22Rv1 (cell line): ENCODE data around the gene RAB31.
"Not testable (repeated sequence)": the region's sequence is repeated elsewhere in the genome, so short reads cannot be mapped to it uniquely, and the experiment has no call there.

Experiments used
- H3K27ac ChIP-seq: fragments of 450-650 bp; 2 replicates; pipeline ENCODE4 v1.5.1; 2017
- ZFX ChIP-seq: fragments of 450-650 bp; IDR thresholded peaks from 2 replicates; pipeline ENCODE4 v1.6.1; 2017; ENCODE audit warnings: antibody characterized with exemption, borderline replicate concordance
- TF ChIP-seq, protein P1 (sequence below): fragments of 450-650 bp; IDR thresholded peaks from 2 replicates; pipeline ENCODE4 v1.5.1; 2017; ENCODE audit warnings: mild to moderate bottlenecking

The RAB31 gene

DNA sequence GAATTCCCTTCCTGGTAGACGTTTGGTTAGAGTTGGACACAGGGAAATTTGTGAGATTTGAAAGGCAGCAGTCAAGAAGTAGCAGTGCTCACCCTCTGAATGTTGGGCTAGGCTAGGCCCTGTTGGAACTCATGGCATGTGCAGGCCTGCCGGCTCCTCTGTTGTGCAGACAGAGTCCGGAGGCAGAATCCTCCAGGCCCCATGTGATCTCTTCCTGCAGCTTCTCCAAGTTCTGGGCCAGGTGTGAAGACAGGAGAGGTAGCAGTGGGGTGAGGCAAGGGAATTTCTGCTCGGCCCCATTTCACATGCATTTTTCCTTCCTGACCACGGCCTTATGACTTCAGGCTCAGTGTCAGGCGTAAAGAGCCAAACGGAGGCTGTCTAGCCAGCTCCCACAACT lies 36.9 kb upstream of the RAB31 start:
- TF ChIP-seq, protein P1, sequence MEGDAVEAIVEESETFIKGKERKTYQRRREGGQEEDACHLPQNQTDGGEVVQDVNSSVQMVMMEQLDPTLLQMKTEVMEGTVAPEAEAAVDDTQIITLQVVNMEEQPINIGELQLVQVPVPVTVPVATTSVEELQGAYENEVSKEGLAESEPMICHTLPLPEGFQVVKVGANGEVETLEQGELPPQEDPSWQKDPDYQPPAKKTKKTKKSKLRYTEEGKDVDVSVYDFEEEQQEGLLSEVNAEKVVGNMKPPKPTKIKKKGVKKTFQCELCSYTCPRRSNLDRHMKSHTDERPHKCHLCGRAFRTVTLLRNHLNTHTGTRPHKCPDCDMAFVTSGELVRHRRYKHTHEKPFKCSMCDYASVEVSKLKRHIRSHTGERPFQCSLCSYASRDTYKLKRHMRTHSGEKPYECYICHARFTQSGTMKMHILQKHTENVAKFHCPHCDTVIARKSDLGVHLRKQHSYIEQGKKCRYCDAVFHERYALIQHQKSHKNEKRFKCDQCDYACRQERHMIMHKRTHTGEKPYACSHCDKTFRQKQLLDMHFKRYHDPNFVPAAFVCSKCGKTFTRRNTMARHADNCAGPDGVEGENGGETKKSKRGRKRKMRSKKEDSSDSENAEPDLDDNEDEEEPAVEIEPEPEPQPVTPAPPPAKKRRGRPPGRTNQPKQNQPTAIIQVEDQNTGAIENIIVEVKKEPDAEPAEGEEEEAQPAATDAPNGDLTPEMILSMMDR, result no peak
- TF ChIP-seq ZFX, result no peak
- no peak overlapping the region for H3K27ac ChIP-seq

DNA sequence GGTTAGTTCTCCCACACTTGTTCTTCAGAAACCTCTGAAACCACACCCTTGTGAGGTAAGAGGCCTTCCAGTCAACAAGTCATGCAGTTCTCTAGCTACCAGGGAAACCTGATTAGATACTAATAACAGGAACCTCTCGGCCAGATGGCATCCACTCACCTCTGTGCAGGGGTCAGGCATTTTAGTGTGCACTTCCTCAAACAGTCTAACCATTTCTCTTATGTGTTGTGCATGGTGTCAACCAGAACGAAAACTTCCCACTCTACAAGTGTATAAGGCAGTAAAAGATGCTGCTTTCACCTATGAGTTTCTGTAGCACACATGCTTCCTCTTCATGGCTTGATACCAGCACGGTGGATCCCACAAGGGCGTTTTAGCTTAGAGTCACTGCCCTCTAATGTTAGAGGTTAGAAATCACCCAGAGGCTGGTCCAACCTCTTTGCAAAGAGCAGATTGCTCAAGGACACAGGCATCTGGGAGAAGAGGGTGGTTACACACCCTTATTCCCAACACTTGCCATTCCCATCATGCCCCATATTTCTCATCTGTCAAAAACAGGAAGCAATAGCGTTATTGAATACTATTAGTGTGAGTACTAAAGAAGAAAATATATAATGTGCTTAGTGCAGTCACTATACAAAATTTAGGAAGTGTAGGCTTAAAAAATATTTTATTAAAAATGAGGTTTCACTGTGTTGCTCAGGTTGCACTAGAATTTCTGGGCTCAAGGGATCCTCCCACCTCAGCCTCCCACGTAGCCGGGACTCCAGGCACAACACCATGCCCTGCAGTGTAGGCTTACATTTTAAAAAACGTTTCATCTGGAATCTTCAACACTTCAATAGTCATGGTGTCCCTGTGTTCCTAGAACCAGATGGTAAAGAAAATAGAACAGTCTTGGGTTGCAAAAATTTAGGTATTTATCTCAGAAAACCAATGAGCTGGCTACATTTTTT lies 34.5 kb upstream of the RAB31 start:
- peak overlapping the region; percentile 79 for H3K27ac ChIP-seq
- TF ChIP-seq, protein P1, result peak; percentile 48
- no peak for TF ChIP-seq ZFX

DNA sequence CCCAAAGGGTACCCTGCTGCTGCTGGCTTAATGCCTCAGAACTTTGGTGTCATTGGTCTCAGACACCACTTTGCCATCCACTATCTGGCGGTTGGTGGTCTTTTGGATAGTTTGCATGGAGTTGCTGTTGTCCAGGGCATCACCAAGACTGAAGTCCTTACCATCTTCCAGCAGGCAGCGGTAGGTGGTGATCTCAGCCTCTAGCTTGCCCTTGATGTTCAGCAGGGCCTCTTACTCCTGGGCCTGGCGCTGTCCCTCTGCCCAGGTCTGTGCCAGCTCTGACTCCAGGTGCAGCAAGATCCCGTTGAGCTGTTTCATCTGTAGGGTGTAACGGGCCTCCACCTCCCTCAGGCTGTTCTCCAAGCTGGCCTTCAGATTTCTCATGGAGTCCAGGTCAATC lies 29.9 kb upstream of the RAB31 start:
- H3K27ac ChIP-seq, result not testable (repeated sequence)

DNA sequence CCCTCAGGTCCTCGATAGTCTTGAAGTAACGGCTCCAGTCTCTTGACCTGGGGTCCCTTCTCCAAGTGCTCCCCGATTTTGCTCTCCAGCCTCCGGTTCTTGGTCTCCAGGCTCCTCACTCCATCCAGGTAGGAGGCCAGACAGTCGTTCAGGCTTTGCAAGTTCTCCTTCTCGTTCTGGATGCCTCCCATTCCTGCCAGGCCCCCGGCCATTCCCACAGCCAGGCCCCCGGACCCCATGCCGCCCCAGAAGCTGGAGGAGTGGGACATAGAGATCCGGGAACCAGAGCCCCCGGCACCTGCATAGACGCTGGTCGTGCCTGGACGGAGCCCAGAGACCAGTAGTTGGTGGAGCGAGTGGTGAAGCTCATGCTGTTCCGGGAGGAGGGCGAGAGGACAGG lies 29.0 kb upstream of the RAB31 start:
- TF ChIP-seq, protein P1, result no peak
- TF ChIP-seq ZFX, result no peak
- H3K27ac ChIP-seq, result no peak overlapping the region

DNA sequence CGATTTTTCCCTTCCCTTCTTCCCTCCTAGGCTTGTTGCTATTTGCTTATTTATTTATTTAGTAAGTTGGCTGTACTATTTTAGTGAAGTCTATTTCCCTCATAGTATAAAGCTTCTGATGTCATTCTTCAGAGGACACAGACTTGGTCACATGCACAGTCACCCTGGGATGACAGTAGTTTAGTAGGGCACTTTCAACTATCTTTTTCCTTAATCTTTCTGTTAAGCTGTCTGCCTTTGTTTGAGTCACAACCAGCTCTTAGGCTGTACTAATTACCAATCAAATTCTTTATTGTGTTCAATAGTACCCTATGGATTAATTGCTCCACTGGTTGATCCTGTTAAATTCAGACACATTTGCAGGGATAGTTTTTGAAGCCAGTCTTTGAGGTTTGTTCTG lies 26.9 kb upstream of the RAB31 start:
- TF ChIP-seq, protein P1, result no peak
- no peak for TF ChIP-seq ZFX
- no peak overlapping the region for H3K27ac ChIP-seq

DNA sequence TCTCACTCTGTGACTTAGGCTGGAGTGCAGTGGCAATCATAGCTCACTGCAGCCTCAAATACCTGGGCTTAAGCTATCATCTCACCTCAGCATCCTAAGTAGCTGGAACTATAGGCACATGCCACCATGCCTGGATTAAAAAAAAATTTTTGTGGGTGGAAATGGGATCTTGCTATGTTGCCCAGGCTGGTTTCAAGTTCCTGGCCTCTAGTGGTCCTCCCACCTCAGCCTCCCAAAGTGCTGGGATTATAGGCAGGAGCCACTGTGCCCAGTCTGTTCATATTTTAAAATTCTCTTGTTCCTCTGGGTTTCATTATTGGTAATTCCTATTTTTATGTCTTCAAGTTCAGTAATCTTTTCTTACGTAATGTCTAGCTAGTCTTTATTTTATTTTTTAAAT lies 25.5 kb upstream of the RAB31 start:
- H3K27ac ChIP-seq, result no peak overlapping the region
- no peak for TF ChIP-seq ZFX
- TF ChIP-seq, protein P1, result no peak

DNA sequence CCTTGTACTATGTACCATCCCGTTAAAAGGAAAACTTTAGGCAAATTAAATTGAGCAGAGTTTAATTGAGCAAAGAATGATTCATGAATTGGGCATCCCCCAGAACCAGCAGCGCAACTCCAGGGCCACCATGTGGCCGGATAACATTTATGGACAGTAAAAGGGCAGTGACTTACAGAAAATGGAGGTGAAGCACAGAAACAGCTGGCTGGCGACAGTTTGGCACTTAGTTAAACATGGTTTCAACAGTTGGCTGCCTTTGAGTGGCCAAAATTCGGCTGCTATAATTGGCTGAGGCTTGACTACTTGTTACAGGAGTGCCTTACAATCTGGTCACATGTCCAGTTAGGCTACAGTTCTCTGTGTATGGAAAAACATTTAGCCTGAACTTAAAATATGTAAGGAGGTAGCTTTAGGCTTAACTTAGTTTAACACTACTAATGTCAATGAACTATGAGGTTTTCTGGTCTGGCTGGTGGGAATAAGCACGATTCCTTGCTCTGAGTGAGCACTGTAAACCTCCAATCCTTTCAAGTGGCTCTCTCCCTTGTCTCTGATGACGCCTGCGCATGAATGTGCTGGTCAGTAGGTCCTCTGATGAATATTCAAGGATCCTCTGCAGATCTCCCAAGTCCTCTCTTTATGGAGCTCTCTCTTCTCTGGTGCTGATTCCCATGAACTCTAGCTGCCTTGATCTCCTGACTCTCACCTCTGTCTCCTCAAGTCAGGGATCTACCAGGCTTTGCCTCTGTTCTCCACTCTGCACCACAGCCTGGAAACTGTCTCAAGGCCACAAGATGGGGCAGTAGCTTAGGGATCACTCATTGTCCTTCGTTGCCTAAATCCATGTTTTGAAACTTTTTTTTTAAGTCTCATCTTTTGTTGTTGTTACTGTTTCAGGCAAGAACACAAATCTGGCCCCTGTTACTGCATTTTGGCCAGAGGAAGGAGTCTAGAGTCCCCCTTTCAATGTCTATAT lies 24.4 kb upstream of the RAB31 start:
- no peak for TF ChIP-seq ZFX
- TF ChIP-seq, protein P1, result peak; percentile 33; the same call in 1 of the 2 replicates
- peak overlapping the region; percentile 29 for H3K27ac ChIP-seq
